Measurements from ENCODE around the gene DLG1. TPM values are rescaled to one million over a fixed set of nuclear protein-coding genes. Genes with fewer than 3 reads are reported as not detected.

Gene DLG1
- total RNA-seq, 1 donor from 2014 or later, result 80.2 TPM

- Histone ChIP-seq H3K9me3 (no peaks in the 10 kb centered on the region), H3K4me3 (no peak overlapping the region), H3K27me3 (ENCODE audit: low read depth) (no peaks in the 10 kb centered on the region), H3K36me3 (peaks cover 34% of the 10 kb centered on the region), H3K4me1 (no peaks in the 10 kb centered on the region), H3K27ac (no peak overlapping the region)
- ATAC-seq (no peak), DNase-seq (no peak)
- no peak for TF ChIP-seq CTCF (IDR thresholded peaks at IDR 0.05)
- intact Hi-C loops (cut with DNase I), result no loop called here
Measured at GRCh38 chr3:197114007-197114406, 184.4 kb downstream of the DLG1 start.

GRCh38 chr3:197111685-197112084 lies 186.7 kb downstream of the DLG1 start:
- H3K9me3 ChIP-seq, result no peaks in the 10 kb centered on the region
- H3K36me3 ChIP-seq, result peaks cover 32% of the 10 kb centered on the region
- ATAC-seq (no peak), DNase-seq (no peak)
- no peak for TF ChIP-seq CTCF (IDR thresholded peaks at IDR 0.05)
- no peak overlapping the region for H3K27ac ChIP-seq
- H3K4me3 ChIP-seq, result no peak overlapping the region
- H3K4me1 ChIP-seq, result no peaks in the 10 kb centered on the region
- no peaks in the 10 kb centered on the region for H3K27me3 ChIP-seq (ENCODE audit: low read depth)
- intact Hi-C loops (cut with DNase I), result no loop called here

GRCh38 chr3:197105786-197106185 lies 192.6 kb downstream of the DLG1 start:
- no peak for TF ChIP-seq CTCF (IDR thresholded peaks at IDR 0.05)
- Histone ChIP-seq H3K9me3 (no peaks in the 10 kb centered on the region), H3K27me3 (ENCODE audit: low read depth) (no peaks in the 10 kb centered on the region), H3K4me1 (no peaks in the 10 kb centered on the region), H3K4me3 (no peak overlapping the region), H3K27ac (no peak overlapping the region), H3K36me3 (peaks cover 50% of the 10 kb centered on the region)
- no peak for ATAC-seq
- intact Hi-C loops (cut with DNase I), result no loop called here
- no peak for DNase-seq

GRCh38 chr3:197104738-197105137 lies 193.7 kb downstream of the DLG1 start:
- intact Hi-C loops (cut with DNase I), result no loop called here

GRCh38 chr3:197103766-197104165 lies 194.6 kb downstream of the DLG1 start:
- intact Hi-C loops (cut with DNase I), result no loop called here
- Histone ChIP-seq H3K9me3 (no peaks in the 10 kb centered on the region), H3K27ac (no peak overlapping the region), H3K4me1 (no peaks in the 10 kb centered on the region), H3K4me3 (no peak overlapping the region), H3K36me3 (peaks cover 36% of the 10 kb centered on the region), H3K27me3 (ENCODE audit: low read depth) (no peaks in the 10 kb centered on the region)
- no peak for TF ChIP-seq CTCF (IDR thresholded peaks at IDR 0.05)
- ATAC-seq, result no peak
- DNase-seq, result no peak

More at GRCh38 chr3:197104738-197105137, 193.7 kb downstream of the DLG1 start:
- no peak overlapping the region for H3K27ac ChIP-seq
- no peaks in the 10 kb centered on the region for H3K9me3 ChIP-seq
- peaks cover 45% of the 10 kb centered on the region for H3K36me3 ChIP-seq
- no peaks in the 10 kb centered on the region for H3K4me1 ChIP-seq
- DNase-seq (no peak), ATAC-seq (no peak)
- H3K4me3 ChIP-seq, result no peak overlapping the region
- no peaks in the 10 kb centered on the region for H3K27me3 ChIP-seq (ENCODE audit: low read depth)
- no peak for TF ChIP-seq CTCF (IDR thresholded peaks at IDR 0.05)

- Histone ChIP-seq H3K4me3 (no peak overlapping the region), H3K4me1 (no peaks in the 10 kb centered on the region), H3K9me3 (no peaks in the 10 kb centered on the region), H3K27me3 (ENCODE audit: low read depth) (no peaks in the 10 kb centered on the region), H3K36me3 (peaks cover 4% of the 10 kb centered on the region), H3K27ac (no peak overlapping the region)
- no peak for DNase-seq
- no peak for ATAC-seq
- intact Hi-C loops (cut with DNase I), result no loop called here
- TF ChIP-seq CTCF (IDR thresholded peaks at IDR 0.05), result no peak
Measured at GRCh38 chr3:197093871-197094270, 204.5 kb downstream of the DLG1 start.

All from lower lobe of right lung (tissue), 2 donors.